Choroid plexus epithelial cell (primary cell): ENCODE data around the gene GRM8.
A peak's percentile ranks its signal among the peaks of the same experiment; 100 is the strongest.

ENCODE experiments used
- DNase-seq: peaks from one replicate; pipeline ENCODE4 v3.0.0-alpha.2; 2010; ENCODE audit warnings: low read depth
- H3K4me3 ChIP-seq: 2 replicates; pipeline ENCODE4 v1.5.1; 2011; ENCODE audit warnings: low read depth, mild to moderate bottlenecking, control low read depth, low read length, moderate library complexity
- CTCF ChIP-seq: conservative IDR thresholded peaks from 2 replicates; pipeline ENCODE4 v1.5.1; 2011; ENCODE audit warnings: low read depth, mild to moderate bottlenecking, control low read depth, inconsistent platforms, low read length, moderate library complexity

Gene GRM8

DNA sequence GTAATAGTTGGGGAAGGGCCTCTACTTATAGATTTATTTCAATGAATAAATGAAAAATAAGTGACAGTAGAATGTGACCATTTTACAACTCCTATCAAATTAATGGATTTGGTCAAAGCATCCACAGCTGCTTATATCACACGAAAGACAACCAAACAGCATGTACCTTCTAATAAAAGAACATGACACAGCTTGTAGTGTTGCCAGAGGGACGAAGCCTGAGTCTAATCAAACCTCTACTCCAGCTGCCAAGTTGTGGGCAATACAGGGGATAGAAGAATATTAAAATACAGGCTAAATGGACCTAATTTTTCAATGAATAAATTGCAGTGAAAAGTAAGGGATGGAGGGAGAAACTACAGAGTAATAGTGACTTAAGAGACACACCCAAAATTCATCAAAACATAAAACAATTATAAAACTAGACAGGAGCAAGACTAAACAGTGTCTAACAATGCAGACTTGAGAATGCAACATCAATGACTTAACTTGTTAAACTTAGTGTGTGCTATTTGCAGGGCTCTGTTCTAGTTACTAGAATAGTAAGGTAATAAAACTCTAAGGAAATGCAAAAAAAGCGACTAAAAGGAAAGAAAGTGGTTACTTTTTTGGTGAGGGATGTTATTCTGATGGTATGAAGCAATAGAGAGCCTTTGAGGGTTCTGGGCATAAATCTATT, 853.8 kb downstream of the GRM8 start:
- H3K4me3 ChIP-seq, result no peak overlapping the region
- no peak for TF ChIP-seq CTCF
- DNase-seq, result no peak

DNA sequence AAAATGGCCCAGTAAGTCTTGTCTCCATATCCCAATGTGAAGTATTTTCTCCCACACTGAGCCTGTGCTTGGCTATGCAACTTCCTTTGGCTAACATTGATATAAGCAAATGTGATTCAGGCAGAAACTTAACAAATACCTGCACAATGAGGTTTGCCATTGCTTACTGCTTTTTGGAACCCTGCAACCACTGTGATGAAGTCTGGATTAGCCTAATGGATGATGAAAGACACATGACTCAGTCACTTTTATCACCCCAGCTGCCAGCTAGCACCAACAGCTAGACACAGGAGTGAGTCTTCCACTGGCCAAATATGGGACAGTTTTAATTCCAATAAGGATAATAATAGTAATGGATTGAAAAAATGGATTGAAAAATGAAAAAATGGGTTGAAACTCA, 854.5 kb downstream of the GRM8 start:
- DNase-seq, result no peak
- no peak overlapping the region for H3K4me3 ChIP-seq
- no peak for TF ChIP-seq CTCF

- TF ChIP-seq CTCF, result no peak
- no peak overlapping the region for H3K4me3 ChIP-seq
- DNase-seq, result peak; percentile 5
Observed at GRCh38 chr7:126394406-126394805, 858.3 kb downstream of the GRM8 start.
